ENCODE measurements around the gene ORM1.

GRCh38 chr9:114282926-114283325, 40.0 kb upstream of the ORM1 start:
- TF ChIP-seq SUZ12 (IDR thresholded peaks at IDR 0.05) (no peak), PKNOX1 (IDR thresholded peaks at IDR 0.05) (no peak), FOXM1 (IDR thresholded peaks at IDR 0.05; ENCODE audit: borderline replicate concordance) (no peak), LEF1 (IDR thresholded peaks at IDR 0.05; ENCODE audit: borderline replicate concordance) (no peak), FOXK2 (IDR thresholded peaks at IDR 0.05) (no peak), TARDBP (IDR thresholded peaks at IDR 0.05) (no peak), BHLHE40 (IDR thresholded peaks at IDR 0.05; ENCODE audit: borderline replicate concordance) (no peak)

Data from HEK293T (cell line).